NOMO-1 (cell line): Measurements from ENCODE around the gene PSMD12.
A peak's percentile ranks its signal among the peaks of the same experiment; 100 is the strongest.
"Not testable (repeated sequence)": the region's sequence is repeated elsewhere in the genome, so short reads cannot be mapped to it uniquely, and the experiment has no call there.

Source experiments
- DNase-seq, 2 experiments: peaks; one replicate each; lab custom pipeline; 2025; ENCODE audit not compliant: unreplicated experiment in 2 of 2; lab: John Stamatoyannopoulos, UW

PSMD12 gene

GRCh38 chr17:67388536-67388935 is 22.2 kb upstream of the PSMD12 start:
- not testable (repeated sequence) for DNase-seq

- peak in 1 of 2 experiments; percentile 23 for DNase-seq
Observed at GRCh38 chr17:67386965-67387551, 20.7 kb upstream of the PSMD12 start.

DNA sequence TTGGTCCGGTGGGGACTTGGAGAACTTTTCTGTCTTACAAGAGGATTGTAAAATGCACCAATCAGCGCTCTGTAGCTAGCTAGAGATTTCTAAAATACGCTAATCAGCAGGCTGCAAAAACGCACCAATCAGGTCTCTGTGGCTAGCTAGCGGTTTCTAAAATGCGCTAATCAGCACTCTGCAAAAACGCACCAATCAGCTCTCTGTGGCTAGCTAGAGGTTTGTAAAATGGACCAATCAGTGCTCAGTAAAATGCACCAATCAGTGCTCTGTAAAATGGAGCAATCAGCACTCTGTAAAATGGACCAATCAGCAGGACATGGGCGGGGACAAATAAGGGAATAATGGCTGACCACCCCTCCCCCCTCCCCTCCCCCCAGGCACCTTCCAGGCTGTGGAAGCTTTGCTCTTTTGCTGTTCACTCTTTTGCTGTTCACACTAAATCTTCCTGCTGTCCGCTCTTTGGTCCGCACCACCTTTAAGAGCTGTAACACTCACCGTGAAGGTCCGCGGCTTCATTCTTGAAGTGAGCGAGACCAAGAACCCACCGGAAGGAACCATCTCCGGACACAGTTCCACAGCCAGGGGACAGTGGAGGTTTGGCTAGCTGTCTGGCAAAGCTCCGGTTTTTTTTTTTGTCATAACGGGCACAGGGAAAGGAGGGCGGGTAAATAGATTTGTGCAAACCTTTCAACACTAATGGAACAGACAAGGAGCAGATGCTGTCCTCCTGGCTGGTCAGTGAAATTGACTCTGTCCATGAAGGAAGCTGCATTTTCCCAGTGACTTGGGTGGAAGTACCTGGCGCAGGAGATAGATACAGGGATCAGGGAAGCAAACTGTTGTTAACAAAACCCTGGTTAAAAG is 19.0 kb upstream of the PSMD12 start:
- no peak for DNase-seq

- DNase-seq = no peak
Observed at GRCh38 chr17:67381929-67382257, 15.5 kb upstream of the PSMD12 start.

DNA sequence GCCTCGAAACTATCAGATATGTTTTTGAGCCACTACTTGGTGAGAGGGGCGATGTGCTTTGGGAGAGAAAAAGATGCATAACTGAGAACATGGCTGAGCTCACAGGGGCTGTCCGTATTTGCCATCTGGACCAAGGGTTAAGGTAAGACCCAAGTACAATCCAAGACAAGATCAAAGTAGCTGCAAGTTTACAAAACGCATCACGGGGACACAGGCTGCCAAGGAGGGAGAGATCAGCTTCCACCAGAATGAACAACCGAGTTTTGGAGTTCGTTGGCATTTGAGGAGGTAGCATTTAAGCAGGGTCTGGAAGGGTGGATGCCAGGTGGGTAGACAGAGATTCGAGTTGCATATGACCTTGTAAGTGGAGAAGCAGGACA is 12.9 kb upstream of the PSMD12 start:
- DNase-seq = no peak

DNA sequence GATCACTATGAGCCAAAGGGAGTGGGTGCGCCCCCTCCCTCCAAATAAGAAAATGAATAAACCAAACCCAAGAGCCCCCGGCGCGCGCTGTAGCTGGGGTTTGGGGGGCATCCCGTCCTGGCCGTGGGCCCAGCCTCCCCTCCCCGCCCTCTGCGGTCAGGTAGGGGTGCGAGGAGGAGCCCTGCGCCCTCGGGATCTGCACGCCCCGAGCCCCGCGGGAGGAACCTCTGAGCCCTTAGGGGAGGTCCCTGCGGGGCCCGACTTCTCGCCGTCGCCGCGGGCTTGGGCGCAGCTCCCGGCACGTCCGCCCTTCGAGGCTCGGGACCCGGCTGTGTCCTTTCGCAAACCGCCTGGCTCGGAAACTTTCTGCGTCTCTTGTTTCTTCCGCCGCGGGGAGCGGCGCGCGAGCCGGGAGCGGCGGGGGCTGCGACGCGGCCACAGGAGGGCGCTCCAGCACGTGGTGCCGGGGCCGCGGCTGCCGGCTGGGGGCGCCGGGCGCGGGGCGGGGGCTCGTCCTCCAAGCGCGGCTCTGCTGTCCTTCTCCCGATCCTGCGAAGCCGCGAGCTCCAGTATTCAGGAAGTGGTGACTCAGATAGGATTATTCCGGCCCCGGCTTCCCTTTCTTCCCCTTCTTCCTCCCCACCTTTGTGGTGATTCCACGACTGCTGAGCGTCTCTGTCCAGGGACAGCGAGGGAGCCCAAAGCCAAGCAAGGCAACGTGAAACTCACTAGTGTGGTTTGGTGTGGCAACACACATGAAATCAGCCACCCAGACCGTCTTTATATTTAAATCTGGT is 12.3 kb upstream of the PSMD12 start:
- peak; percentile 65 to 72 for DNase-seq

DNA sequence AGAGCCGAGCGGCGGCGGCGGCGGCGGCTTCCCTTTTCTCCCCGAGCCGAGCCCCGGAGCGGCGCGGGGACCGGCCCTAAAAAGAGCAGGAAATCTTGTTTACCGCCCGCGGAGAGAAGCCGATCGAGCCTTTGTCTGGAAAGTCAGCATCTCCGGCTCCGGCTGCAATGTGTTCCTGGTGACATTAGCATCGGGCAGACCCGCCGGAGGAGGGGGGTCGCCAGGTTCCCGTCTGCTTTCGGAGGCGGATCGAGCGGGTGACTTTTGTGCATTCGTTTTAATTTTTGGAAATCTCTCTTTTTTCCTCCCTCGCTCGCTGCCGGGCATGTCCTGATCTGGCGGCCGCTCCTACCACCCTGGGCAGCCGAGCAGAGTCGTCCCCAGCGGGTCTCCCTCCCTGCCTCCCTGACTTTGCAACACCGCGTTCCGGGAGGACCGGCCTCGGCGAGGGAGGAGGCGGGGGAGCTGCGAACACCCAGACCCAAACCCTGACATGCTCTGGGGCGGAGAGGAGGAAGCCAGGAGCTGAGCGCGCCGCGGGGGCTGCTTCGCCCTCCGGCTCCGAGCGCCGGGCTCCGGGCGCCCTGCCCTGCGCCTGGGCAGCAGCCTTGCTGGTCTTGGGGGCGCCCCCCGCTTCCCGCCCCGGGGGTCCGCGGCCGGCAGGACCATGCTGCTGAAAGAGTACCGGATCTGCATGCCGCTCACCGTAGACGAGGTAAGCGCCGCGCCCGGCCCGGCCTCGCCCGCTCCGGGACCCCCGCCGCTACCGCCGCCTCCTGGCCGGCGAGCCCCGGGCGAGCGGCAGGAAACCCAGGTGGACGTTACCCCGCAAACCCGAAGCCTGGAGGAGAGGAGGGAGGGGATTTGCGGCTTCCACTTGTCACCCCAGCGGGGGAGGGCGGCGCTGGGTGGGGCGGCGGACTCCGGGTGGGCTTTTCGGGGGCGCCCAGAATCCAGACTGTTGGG is 11.4 kb upstream of the PSMD12 start:
- DNase-seq = peak in 1 of 2 experiments; percentile 29

- peak; percentile 78 to 84 for DNase-seq
Observed at GRCh38 chr17:67376737-67377487, 10.5 kb upstream of the PSMD12 start, which contains the start of gene PITPNC1. Gene PITPNC1 (plus strand): TSS chr17:67377281.

DNA sequence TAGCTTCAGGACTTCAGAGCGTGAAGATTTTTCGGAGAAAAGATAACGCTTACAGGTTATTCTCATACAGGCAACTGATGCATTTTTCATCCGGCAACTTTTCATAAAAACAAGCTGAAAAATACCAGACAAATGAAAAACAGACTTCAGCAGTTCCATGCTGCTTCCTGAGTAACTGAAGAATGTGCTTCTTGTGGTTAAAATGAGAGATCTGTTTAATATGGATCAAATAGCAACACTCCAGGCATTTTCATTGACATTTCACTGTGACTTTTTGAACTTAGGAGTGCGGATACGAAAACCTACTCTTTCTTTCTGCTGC is 10.0 kb upstream of the PSMD12 start:
- no peak for DNase-seq

DNA sequence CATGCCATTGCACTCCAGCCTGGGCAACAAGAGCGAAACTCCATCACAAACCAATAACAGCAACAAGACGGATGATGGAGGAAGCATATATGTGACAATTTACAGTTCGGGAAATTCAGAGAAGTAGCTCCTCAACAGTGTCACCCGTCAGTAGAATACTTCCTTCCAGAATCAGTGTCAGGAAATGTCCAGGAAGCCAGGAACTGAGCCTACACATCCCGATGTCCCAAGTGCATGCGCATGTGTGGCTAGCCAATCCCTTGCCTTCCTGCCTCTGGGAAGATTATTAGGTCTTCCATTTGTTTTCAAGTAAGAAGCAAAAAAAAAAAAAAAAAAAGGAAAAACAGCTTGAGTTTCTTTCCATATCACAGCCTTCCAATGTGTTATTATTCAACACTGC is 9.3 kb upstream of the PSMD12 start:
- no peak for DNase-seq

- no peak for DNase-seq
Observed at GRCh38 chr17:67375054-67375427, 8.7 kb upstream of the PSMD12 start.

DNA sequence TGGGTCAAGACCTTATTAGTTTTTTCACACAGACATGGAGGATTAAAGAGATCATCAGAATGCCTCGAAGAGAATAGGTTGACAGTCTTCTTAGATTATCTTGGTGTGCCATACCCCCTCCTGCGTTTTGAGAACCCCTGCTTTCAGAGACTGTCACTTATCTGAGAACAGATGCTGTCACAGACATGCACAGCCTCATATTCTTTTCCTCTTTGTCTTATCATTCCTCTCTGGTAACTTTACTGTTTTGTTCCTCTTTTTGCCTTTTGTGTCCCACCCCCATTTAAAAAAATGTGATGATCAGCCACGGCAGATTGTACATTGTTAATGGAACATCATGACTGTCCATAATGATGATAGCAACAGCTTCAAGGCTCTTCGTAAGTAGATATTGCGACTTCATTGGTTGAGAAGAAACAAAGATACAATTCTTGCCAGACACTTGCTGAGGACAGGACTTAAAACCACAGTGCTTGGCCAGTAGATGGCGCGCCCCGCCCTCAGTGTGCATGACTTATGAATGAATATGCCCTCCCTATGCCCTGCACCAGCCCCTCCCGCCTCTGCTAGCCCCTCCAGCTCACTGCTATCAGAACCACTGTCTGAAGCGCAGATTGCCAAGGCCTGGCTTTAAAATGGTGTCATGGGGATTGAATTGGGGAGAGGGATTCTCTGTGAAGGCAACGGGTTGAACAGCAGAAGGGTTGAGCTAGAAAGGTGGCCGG is 8.1 kb upstream of the PSMD12 start:
- peak; percentile 79 to 85 for DNase-seq

GRCh38 chr17:67372751-67373150 is 6.4 kb upstream of the PSMD12 start:
- no peak for DNase-seq

DNA sequence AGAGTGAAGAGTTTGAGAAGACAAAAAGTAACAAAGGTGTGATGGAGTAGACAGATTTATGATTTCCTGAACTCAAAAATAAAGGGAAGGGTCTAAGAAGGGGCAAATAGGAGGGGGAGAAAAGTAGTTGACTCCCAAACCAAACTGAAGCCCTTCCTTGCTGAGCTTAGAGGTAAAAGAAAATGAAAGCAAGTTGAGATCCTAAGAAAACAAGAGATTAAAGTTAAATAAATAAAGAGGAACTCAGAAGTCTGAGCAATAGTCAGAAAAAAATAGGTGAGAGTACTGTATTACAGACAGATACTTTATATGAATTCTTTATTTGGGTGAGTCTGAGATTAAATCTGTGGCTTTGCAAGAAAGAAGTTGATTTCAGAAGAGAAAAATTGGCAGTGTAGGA is 3.3 kb upstream of the PSMD12 start:
- no peak for DNase-seq

DNA sequence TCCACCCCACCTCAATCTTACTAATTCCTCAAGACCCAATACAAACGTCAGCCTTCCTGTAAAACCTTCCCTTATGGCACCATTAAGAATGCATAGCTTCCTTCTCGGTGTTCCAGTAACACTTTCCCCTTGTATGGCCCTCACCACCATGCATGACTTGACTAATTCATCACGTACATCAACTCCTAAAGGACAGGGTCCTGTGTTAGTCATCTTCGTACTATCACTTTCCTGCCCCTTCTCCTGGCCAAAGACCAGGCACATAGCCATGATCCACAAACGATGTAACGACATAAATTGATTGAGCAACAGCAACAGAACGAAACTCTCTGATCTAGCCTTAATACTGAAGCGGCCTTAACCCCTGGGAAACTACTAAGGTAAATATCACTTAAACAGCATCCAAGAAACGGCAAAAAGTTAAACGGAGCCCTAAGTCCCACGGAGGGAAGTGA is 612 bp downstream of the PSMD12 start:
- peak; percentile 43 to 57 for DNase-seq

DNA sequence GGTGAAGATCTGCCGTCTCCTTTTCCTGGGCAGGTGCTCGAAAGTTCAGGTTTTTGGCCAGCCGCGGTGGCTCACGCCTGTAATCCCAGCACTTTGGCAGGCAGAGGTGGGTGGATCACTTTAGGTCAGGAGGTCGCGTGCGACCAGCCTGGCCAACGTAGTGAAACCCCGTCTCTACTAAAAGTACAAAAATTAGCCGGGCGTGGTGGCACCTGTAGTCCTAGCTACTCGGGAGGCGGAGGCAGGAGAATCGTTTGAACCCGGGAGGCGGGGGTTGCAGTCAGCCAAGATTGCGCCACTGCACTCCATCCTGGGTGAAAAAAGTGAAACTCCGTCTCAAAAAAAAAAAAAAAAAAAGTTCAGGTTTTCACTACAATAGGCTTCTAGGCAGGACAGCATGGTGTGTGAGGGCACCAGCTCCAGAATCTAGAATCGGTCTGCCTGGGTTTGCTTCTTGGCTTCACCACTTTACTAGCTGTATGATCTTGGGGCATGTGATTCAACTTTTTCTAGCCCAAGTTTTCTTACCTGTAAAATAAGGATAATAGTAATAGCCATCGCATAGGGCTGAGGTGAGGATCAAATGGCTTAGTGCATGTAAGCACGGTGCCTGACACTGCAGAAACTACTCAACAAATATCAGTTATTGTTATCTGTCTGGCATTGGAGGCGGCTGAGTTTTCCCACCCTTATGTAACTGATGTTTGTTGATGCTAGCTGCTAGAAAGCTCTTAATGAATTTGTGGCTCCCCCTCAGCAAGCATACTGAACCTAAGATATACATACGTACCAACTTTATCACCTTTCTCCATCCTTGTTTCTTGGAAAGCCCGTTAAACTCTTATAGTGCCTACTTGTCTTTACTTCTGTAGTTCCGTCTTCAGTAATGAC is 1.3 kb downstream of the PSMD12 start:
- no peak for DNase-seq

DNA sequence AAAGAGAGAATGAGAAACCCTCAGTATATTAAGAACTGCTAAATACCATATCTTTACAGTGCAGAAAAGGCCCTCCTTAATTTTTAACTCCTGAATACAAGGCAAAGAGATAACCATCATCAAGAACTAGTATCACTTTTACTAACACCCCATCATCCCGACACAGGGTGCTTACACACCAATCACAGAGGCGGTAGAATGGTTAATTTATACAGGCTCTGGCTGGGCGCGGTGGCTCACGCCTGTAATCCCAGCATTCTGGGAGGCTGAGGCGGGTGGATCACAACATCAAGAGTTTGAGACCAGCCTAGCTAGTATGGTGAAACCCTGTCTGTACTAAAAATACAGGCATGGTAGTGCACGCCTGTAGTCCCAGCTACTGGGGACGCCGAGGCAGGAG is 4.2 kb downstream of the PSMD12 start:
- no peak for DNase-seq

- DNase-seq = no peak
Observed at GRCh38 chr17:67360880-67361279, 5.5 kb downstream of the PSMD12 start.
